ENCODE data around the gene PTPN1. TPM values are rescaled to one million over a fixed set of nuclear protein-coding genes. Genes with fewer than 3 reads are reported as not detected.
"Not testable (repeated sequence)": the region's sequence is repeated elsewhere in the genome, so short reads cannot be mapped to it uniquely, and the experiment has no call there.

The PTPN1 gene
- polyA plus RNA-seq, 3 donors = 30.0 to 31.1 (median 30.9) TPM

GRCh38 chr20:50478162-50478990 is 31.8 kb upstream of the PTPN1 start:
- no peak for DNase-seq (ENCODE audit: low read depth in 3 of 3, low spot score in 2 of 3)

- no peak for DNase-seq (ENCODE audit: low read depth in 3 of 3, low spot score in 2 of 3)
Measured at GRCh38 chr20:50481741-50482140, 28.4 kb upstream of the PTPN1 start.

- DNase-seq (ENCODE audit: low read depth in 3 of 3, low spot score in 2 of 3) = no peak
Measured at GRCh38 chr20:50482396-50482981, 27.7 kb upstream of the PTPN1 start.

GRCh38 chr20:50484271-50484976 is 25.8 kb upstream of the PTPN1 start:
- DNase-seq (ENCODE audit: low read depth in 3 of 3, low spot score in 2 of 3) = no peak

- no peak for DNase-seq (ENCODE audit: low read depth in 3 of 3, low spot score in 2 of 3)
Measured at GRCh38 chr20:50487397-50487796, 22.8 kb upstream of the PTPN1 start.

- no peak for DNase-seq (ENCODE audit: low read depth in 3 of 3, low spot score in 2 of 3)
Measured at GRCh38 chr20:50488236-50488806, 21.9 kb upstream of the PTPN1 start.

- no peak for DNase-seq (ENCODE audit: low read depth in 3 of 3, low spot score in 2 of 3)
Measured at GRCh38 chr20:50491168-50491567, 19.0 kb upstream of the PTPN1 start.

GRCh38 chr20:50491926-50492634 is 18.1 kb upstream of the PTPN1 start:
- DNase-seq (ENCODE audit: low read depth in 3 of 3, low spot score in 2 of 3) = no peak

- no peak for DNase-seq (ENCODE audit: low read depth in 3 of 3, low spot score in 2 of 3)
Measured at GRCh38 chr20:50493881-50494253, 16.3 kb upstream of the PTPN1 start.

- DNase-seq (ENCODE audit: low read depth in 3 of 3, low spot score in 2 of 3) = no peak
Measured at GRCh38 chr20:50494428-50494827, 15.8 kb upstream of the PTPN1 start.

GRCh38 chr20:50496773-50497385 is 13.3 kb upstream of the PTPN1 start:
- no peak for DNase-seq (ENCODE audit: low read depth in 3 of 3, low spot score in 2 of 3)

- no peak for DNase-seq (ENCODE audit: low read depth in 3 of 3, low spot score in 2 of 3)
Measured at GRCh38 chr20:50498071-50498776, 12.0 kb upstream of the PTPN1 start.

- no peak for DNase-seq (ENCODE audit: low read depth in 3 of 3, low spot score in 2 of 3)
Measured at GRCh38 chr20:50499938-50500337, 10.2 kb upstream of the PTPN1 start.

- DNase-seq (ENCODE audit: low read depth in 3 of 3, low spot score in 2 of 3) = no peak
Measured at GRCh38 chr20:50501972-50502745, 8.0 kb upstream of the PTPN1 start.

GRCh38 chr20:50504231-50504823 is 5.9 kb upstream of the PTPN1 start:
- DNase-seq (ENCODE audit: low read depth in 3 of 3, low spot score in 2 of 3) = no peak

- no peak for DNase-seq (ENCODE audit: low read depth in 3 of 3, low spot score in 2 of 3)
Measured at GRCh38 chr20:50506270-50506579, 4.0 kb upstream of the PTPN1 start.

- not testable (repeated sequence) for DNase-seq (ENCODE audit: low read depth in 3 of 3, low spot score in 2 of 3)
Measured at GRCh38 chr20:50507745-50508144, 2.4 kb upstream of the PTPN1 start.

GRCh38 chr20:50508171-50508755 is 1.9 kb upstream of the PTPN1 start:
- no peak for DNase-seq (ENCODE audit: low read depth in 3 of 3, low spot score in 2 of 3)
